Left cardiac atrium (tissue), 4 donors: Measurements from ENCODE around the gene KIF5C. TPM values are rescaled to one million over a fixed set of nuclear protein-coding genes. Genes with fewer than 3 reads are reported as not detected.

Experiments used
- ATAC-seq, 2 donors: fragments of 200-7000 bp; cut with Tn5 transposase; one replicate each; pipeline ENCODE4 v1.9.1; 2020; ENCODE audit warnings: mild to moderate bottlenecking in 2 of 2, moderate library complexity in 2 of 2
- DNase-seq: peaks from one replicate; pipeline ENCODE4 v3.0.0-alpha.2; 2020
- intact Hi-C, 2 donors: fragments of 100-400 bp; cut with DNase I; formaldehyde crosslinking; loops; one replicate each; pipeline versions ENCODE4 v1.14.1 to v1.15.1; 2022 to 2023
- total RNA-seq, 2 donors: library from RNA; stranded (reverse); fragmentation: NEBNext Ultra II Directional; extraction: Animal tissue kit (Norgen Biotek cat#: 25700); gene quantifications; one replicate each; pipeline ENCODE4 v1.2.1, GENCODE V29; 2021
- donor health status: DM: no; HTN: yes; CAD: no.
- donor health status: DM: no; HTN: yes; CAD: no; lungs with severe emphysema.
- donor health status: DM: yes; HTN: yes; CAD: no.
- donor health status: Dilated cardiomyopathy.

The KIF5C gene
- total RNA-seq, 2 donors from 2014 or later, result 1.1 to 1.4 TPM

GRCh38 chr2:148918554-148918953, 43.5 kb downstream of the KIF5C start:
- DNase-seq (no peak), ATAC-seq (no peak)
- intact Hi-C loops, result no loop called here

- intact Hi-C loops, result no loop called here
- no peak for ATAC-seq
- DNase-seq, result no peak
Measured at GRCh38 chr2:148920559-148920958, 45.5 kb downstream of the KIF5C start.

GRCh38 chr2:148922062-148922461, 47.0 kb downstream of the KIF5C start:
- intact Hi-C loops, result no loop called here
- ATAC-seq (no peak), DNase-seq (no peak)

GRCh38 chr2:148922776-148923475, 47.9 kb downstream of the KIF5C start:
- ATAC-seq (no peak), DNase-seq (no peak)
- intact Hi-C loops, result no loop called here

- no peak for DNase-seq
- no peak for ATAC-seq
- intact Hi-C loops, result no loop called here
Measured at GRCh38 chr2:148924514-148925178, 49.6 kb downstream of the KIF5C start.

GRCh38 chr2:148926291-148926961, 51.4 kb downstream of the KIF5C start:
- peak; percentile 23 for DNase-seq
- peak in 1 of 2 donors; percentile 50 for ATAC-seq
- intact Hi-C loops, result no loop called here

- intact Hi-C loops, result no loop called here
- peak; percentile 28 for DNase-seq
- ATAC-seq, result peak in 1 of 2 donors; percentile 46
Measured at GRCh38 chr2:148926981-148927401, 52.0 kb downstream of the KIF5C start.

- intact Hi-C loops, result no loop called here
- DNase-seq (no peak), ATAC-seq (no peak)
Measured at GRCh38 chr2:148928395-148928794, 53.4 kb downstream of the KIF5C start.

- ATAC-seq (no peak), DNase-seq (no peak)
- intact Hi-C loops, result no loop called here
Measured at GRCh38 chr2:148930046-148930775, 55.2 kb downstream of the KIF5C start.

GRCh38 chr2:148932536-148932935, 57.5 kb downstream of the KIF5C start:
- intact Hi-C loops, result no loop called here
- ATAC-seq (no peak), DNase-seq (no peak)

- DNase-seq (no peak), ATAC-seq (no peak)
- intact Hi-C loops, result no loop called here
Measured at GRCh38 chr2:148933456-148933855, 58.4 kb downstream of the KIF5C start.

GRCh38 chr2:148935791-148936190, 60.8 kb downstream of the KIF5C start:
- DNase-seq (no peak), ATAC-seq (no peak)
- intact Hi-C loops, result no loop called here

- intact Hi-C loops, result no loop called here
- DNase-seq (no peak), ATAC-seq (no peak)
Measured at GRCh38 chr2:148936857-148937450, 61.9 kb downstream of the KIF5C start.

GRCh38 chr2:148939271-148939670, 64.2 kb downstream of the KIF5C start:
- intact Hi-C loops, result no loop called here
- no peak for ATAC-seq
- DNase-seq, result no peak

GRCh38 chr2:148943097-148943496, 68.1 kb downstream of the KIF5C start:
- intact Hi-C loops, result no loop called here
- no peak for DNase-seq
- ATAC-seq, result no peak

- no peak for DNase-seq
- no peak for ATAC-seq
- intact Hi-C loops, result no loop called here
Measured at GRCh38 chr2:148944536-148944935, 69.5 kb downstream of the KIF5C start.

- ATAC-seq (no peak), DNase-seq (no peak)
- intact Hi-C loops, result no loop called here
Measured at GRCh38 chr2:148947299-148947698, 72.3 kb downstream of the KIF5C start.

GRCh38 chr2:148948868-148949267, 73.8 kb downstream of the KIF5C start:
- intact Hi-C loops, result no loop called here
- ATAC-seq (peak in 1 of 2 donors; percentile 36), DNase-seq (no peak)

GRCh38 chr2:148949348-148949747, 74.3 kb downstream of the KIF5C start:
- intact Hi-C loops, result no loop called here
- DNase-seq, result no peak
- no peak for ATAC-seq
